GM12801 (cell line): ENCODE data around the gene WDR1.

Source experiments
- CTCF ChIP-seq: IDR thresholded peaks from one replicate; pipeline ENCODE4 v1.5.1; 2011; ENCODE audit warnings: control low read depth; ENCODE audit not compliant: insufficient read length; ENCODE audit errors: extremely low read depth

The WDR1 gene

GRCh38 chr4:10051517-10052135 is 65.0 kb downstream of the WDR1 start:
- TF ChIP-seq CTCF = no peak

- TF ChIP-seq CTCF = no peak
Observed at GRCh38 chr4:10050721-10051120, 65.9 kb downstream of the WDR1 start.

- no peak for TF ChIP-seq CTCF
Observed at GRCh38 chr4:10050261-10050661, 66.3 kb downstream of the WDR1 start.

GRCh38 chr4:10048941-10049697 is 67.5 kb downstream of the WDR1 start:
- TF ChIP-seq CTCF = no peak

- no peak for TF ChIP-seq CTCF
Observed at GRCh38 chr4:10047967-10048366, 68.6 kb downstream of the WDR1 start.

GRCh38 chr4:10046471-10046870 is 70.1 kb downstream of the WDR1 start:
- no peak for TF ChIP-seq CTCF

GRCh38 chr4:10045481-10045880 is 71.1 kb downstream of the WDR1 start:
- no peak for TF ChIP-seq CTCF
